HL-60 (cell line): Measurements from ENCODE around the gene TMEM72.

ENCODE experiments used
- DNase-seq, 2 experiments: peaks; one replicate each; pipeline ENCODE4 v3.0.0-alpha.2; 2010 to 2020; ENCODE audit warnings: low read depth in 1 of 2, low spot score in 1 of 2
- H3K27ac ChIP-seq: fragments of 250-450 bp; sonication (Bioruptor Pico); replicated peaks from 2 replicates; pipeline ENCODE4 v1.5.1; 2020; ENCODE audit warnings: mild to moderate bottlenecking, moderate library complexity
- H3K27me3 ChIP-seq: fragments of 250-450 bp; sonication (Bioruptor Pico); 2 replicates; pipeline ENCODE4 v1.5.1; 2021; ENCODE audit warnings: mild to moderate bottlenecking, moderate library complexity; ENCODE audit not compliant: insufficient read depth, poor library complexity, severe bottlenecking
- H3K4me3 ChIP-seq: replicated peaks from 2 replicates; pipeline ENCODE4 v1.5.1; 2011; ENCODE audit warnings: mild to moderate bottlenecking, control low read depth, low read length; ENCODE audit not compliant: insufficient read depth
- CTCF ChIP-seq: IDR thresholded peaks from one replicate; pipeline ENCODE4 v1.5.1; 2011; ENCODE audit warnings: low read length, control low read depth, inconsistent platforms; ENCODE audit not compliant: insufficient read depth
- GABPA ChIP-seq: IDR thresholded peaks from 2 replicates; pipeline ENCODE4 v1.6.1; 2012; ENCODE audit warnings: low read depth
- POLR2AphosphoS5 ChIP-seq: IDR thresholded peaks from 2 replicates; pipeline ENCODE4 v1.6.1; 2012; ENCODE audit warnings: low read depth
- REST ChIP-seq: IDR thresholded peaks from 2 replicates; pipeline ENCODE4 v1.6.1; 2012; ENCODE audit warnings: low read depth; ENCODE audit not compliant: insufficient replicate concordance
- SPI1 ChIP-seq: IDR thresholded peaks from 2 replicates; pipeline ENCODE4 v1.6.1; 2012; ENCODE audit warnings: low read depth, mild to moderate bottlenecking, borderline replicate concordance

Gene TMEM72

GRCh38 chr10:44968091-44968490, 57.0 kb downstream of the TMEM72 start:
- H3K4me3 ChIP-seq: no peak overlapping the region
- H3K27me3 ChIP-seq: no peaks in the 10 kb centered on the region
- peak overlapping the region; percentile 97 for H3K27ac ChIP-seq
- TF ChIP-seq REST (peak; percentile 56), SPI1 (peak; percentile 86; the same call in 1 of the 2 replicates), POLR2AphosphoS5 (peak; percentile 9; the same call in 1 of the 2 replicates), GABPA (no peak), CTCF (no peak)
- DNase-seq: peak; percentile 95 to 98

DNA sequence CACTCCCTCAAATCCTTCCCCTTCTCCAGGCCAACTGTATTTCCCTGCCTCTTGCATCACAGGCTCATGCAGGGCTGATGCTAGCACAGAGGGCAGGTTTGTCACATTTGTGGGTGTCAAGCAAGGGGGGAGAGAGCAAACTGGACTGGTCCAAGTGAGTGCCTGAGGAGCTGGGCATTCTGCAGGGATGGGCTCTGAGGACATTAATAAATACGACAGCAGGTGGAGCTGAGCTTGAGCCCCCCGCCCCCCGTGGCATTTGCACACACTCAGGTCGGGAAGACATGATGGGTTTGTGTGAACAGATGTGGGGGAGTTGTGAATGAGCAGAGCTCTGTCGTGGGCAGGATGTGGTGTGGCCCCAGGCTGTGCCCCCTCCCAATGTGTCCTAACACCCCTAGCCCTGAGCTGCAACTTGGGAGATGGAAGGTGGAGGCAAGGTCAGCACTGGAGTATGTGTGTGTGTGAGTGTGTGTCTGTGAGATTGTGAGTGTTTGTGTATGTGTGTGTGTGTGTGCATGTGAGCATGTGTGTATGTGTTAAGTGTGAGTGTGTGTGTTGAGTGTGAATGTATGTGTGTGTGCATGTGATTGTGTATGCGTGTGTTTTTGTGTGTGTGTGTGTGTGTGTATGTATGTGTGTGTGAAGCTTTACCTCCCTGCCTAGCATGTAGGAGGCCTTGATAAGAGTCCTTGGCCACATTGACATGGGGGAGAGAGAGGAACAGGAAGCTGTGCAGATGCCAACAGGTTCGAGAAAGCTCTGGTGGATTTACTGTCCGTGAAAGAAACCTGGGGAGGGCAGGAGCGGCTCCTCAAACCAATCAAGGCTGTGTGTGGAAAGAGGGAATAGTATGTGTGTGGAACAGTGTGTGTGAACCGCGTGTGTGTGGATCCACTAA, 57.6 kb downstream of the TMEM72 start:
- Histone ChIP-seq H3K4me3 (no peak overlapping the region), H3K27me3 (no peaks in the 10 kb centered on the region), H3K27ac (peak overlapping the region; percentile 97)
- DNase-seq: peak; percentile 85 to 89
- TF ChIP-seq POLR2AphosphoS5: peak; percentile 87
- TF ChIP-seq GABPA: no peak
- no peak for TF ChIP-seq REST
- peak; percentile 62; the same call in 1 of the 2 replicates for TF ChIP-seq SPI1
- TF ChIP-seq CTCF: no peak

GRCh38 chr10:44969854-44970253, 58.7 kb downstream of the TMEM72 start:
- peak overlapping the region; percentile 97 for H3K27ac ChIP-seq
- TF ChIP-seq REST: no peak
- no peak for TF ChIP-seq CTCF
- no peak for TF ChIP-seq POLR2AphosphoS5
- TF ChIP-seq SPI1: no peak
- no peak for TF ChIP-seq GABPA
- DNase-seq: no peak
- no peaks in the 10 kb centered on the region for H3K27me3 ChIP-seq
- no peak overlapping the region for H3K4me3 ChIP-seq
